Stimulated activated CD8-positive, alpha-beta memory T cell treated with anti-CD3 and anti-CD28 coated beads, Interleukin-15, amount 100 ng/mL, for 48 hours (primary cell): ENCODE measurements around the gene TNK1.

ENCODE experiments used
- DNase-seq, 2 donors: peaks; one replicate each; pipeline ENCODE4 v3.0.0-alpha.2; 2020; ENCODE audit warnings: low read depth in 2 of 2

TNK1 gene

GRCh38 chr17:7410634-7411426, 29.9 kb downstream of the TNK1 start:
- DNase-seq, result no peak

- DNase-seq, result no peak
Measured at GRCh38 chr17:7411427-7411750, 30.5 kb downstream of the TNK1 start.

GRCh38 chr17:7413346-7413985, 32.6 kb downstream of the TNK1 start:
- no peak for DNase-seq

- DNase-seq, result no peak
Measured at GRCh38 chr17:7414837-7415236, 33.9 kb downstream of the TNK1 start.

GRCh38 chr17:7415784-7416183, 34.9 kb downstream of the TNK1 start:
- DNase-seq, result no peak

GRCh38 chr17:7416323-7416722, 35.4 kb downstream of the TNK1 start:
- DNase-seq, result no peak

GRCh38 chr17:7417056-7417655, 36.3 kb downstream of the TNK1 start:
- no peak for DNase-seq

- no peak for DNase-seq
Measured at GRCh38 chr17:7418472-7419152, 37.7 kb downstream of the TNK1 start.

- DNase-seq, result no peak
Measured at GRCh38 chr17:7419819-7420610, 39.1 kb downstream of the TNK1 start, which contains the start of gene SPEM1. SPEM1 (plus strand) TSS chr17:7420324; CDS start chr17:7420385, 61 bp downstream.

GRCh38 chr17:7421186-7421585, 40.3 kb downstream of the TNK1 start:
- no peak for DNase-seq

GRCh38 chr17:7423679-7424078, 42.8 kb downstream of the TNK1 start:
- DNase-seq, result no peak

- DNase-seq, result no peak
Measured at GRCh38 chr17:7425316-7425715, 44.4 kb downstream of the TNK1 start, which contains the start of gene SPEM2. SPEM2 (plus strand) TSS chr17:7425616; CDS start chr17:7425689, 73 bp downstream.

- no peak for DNase-seq
Measured at GRCh38 chr17:7425756-7426155, 44.9 kb downstream of the TNK1 start.

- no peak for DNase-seq
Measured at GRCh38 chr17:7426203-7426863, 45.4 kb downstream of the TNK1 start.

GRCh38 chr17:7426896-7427489, 46.1 kb downstream of the TNK1 start:
- no peak for DNase-seq

GRCh38 chr17:7427549-7427948, 46.7 kb downstream of the TNK1 start:
- DNase-seq, result no peak

GRCh38 chr17:7428557-7428956, 47.7 kb downstream of the TNK1 start, which contains the start of gene SPEM3:
SPEM3 (plus strand) TSS chr17:7428857; CDS start chr17:7428903, 46 bp downstream.
- no peak for DNase-seq

GRCh38 chr17:7429722-7430121, 48.8 kb downstream of the TNK1 start:
- DNase-seq, result no peak

GRCh38 chr17:7431231-7431630, 50.3 kb downstream of the TNK1 start:
- DNase-seq, result no peak

- DNase-seq, result no peak
Measured at GRCh38 chr17:7432296-7432695, 51.4 kb downstream of the TNK1 start.
